ENCODE data around the gene ZNF581. TPM values are rescaled to one million over a fixed set of nuclear protein-coding genes. Genes with fewer than 3 reads are reported as not detected.

Gene ZNF581
- total and polyA plus RNA-seq, 4 donors: 2.1 to 7.3 (median 5.2) TPM

GRCh38 chr19:55655648-55656040 is 12.2 kb downstream of the ZNF581 start (continued):
- TF ChIP-seq, protein P1, sequence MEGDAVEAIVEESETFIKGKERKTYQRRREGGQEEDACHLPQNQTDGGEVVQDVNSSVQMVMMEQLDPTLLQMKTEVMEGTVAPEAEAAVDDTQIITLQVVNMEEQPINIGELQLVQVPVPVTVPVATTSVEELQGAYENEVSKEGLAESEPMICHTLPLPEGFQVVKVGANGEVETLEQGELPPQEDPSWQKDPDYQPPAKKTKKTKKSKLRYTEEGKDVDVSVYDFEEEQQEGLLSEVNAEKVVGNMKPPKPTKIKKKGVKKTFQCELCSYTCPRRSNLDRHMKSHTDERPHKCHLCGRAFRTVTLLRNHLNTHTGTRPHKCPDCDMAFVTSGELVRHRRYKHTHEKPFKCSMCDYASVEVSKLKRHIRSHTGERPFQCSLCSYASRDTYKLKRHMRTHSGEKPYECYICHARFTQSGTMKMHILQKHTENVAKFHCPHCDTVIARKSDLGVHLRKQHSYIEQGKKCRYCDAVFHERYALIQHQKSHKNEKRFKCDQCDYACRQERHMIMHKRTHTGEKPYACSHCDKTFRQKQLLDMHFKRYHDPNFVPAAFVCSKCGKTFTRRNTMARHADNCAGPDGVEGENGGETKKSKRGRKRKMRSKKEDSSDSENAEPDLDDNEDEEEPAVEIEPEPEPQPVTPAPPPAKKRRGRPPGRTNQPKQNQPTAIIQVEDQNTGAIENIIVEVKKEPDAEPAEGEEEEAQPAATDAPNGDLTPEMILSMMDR (IDR thresholded peaks at IDR 0.05; ENCODE audit: low read depth, low read length, missing input control): no peak
- no peak for TF ChIP-seq RAD21 (IDR thresholded peaks at IDR 0.05)
- TF ChIP-seq, protein P2, sequence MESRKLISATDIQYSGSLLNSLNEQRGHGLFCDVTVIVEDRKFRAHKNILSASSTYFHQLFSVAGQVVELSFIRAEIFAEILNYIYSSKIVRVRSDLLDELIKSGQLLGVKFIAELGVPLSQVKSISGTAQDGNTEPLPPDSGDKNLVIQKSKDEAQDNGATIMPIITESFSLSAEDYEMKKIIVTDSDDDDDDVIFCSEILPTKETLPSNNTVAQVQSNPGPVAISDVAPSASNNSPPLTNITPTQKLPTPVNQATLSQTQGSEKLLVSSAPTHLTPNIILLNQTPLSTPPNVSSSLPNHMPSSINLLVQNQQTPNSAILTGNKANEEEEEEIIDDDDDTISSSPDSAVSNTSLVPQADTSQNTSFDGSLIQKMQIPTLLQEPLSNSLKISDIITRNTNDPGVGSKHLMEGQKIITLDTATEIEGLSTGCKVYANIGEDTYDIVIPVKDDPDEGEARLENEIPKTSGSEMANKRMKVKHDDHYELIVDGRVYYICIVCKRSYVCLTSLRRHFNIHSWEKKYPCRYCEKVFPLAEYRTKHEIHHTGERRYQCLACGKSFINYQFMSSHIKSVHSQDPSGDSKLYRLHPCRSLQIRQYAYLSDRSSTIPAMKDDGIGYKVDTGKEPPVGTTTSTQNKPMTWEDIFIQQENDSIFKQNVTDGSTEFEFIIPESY (IDR thresholded peaks at IDR 0.05): no peak

- DNase-seq (ENCODE audit: low spot score): no peak
- Histone ChIP-seq H3K9ac (ENCODE audit: low read depth in 1 of 2, low read length in 2 of 2) (peak overlapping the region in 1 of 2 donors; percentile 74), H3K27me3 (ENCODE audit: control insufficient read depth in 4 of 4, insufficient read depth in 4 of 4, low read length in 3 of 4) (no peaks in the 10 kb centered on the region), H3K4me1 (ENCODE audit: control insufficient read depth in 4 of 4, insufficient read depth in 4 of 4, low read length in 3 of 4) (peaks cover 8 to 40% (median 36%) of the 10 kb centered on the region in 4 donors), H3K9me3 (ENCODE audit: control insufficient read depth in 4 of 4, low read length in 3 of 4) (no peaks in the 10 kb centered on the region), H3K36me3 (ENCODE audit: control insufficient read depth in 4 of 4, insufficient read depth in 3 of 4, low read depth in 1 of 4, low read length in 3 of 4) (peaks cover 1 to 14% (median 8%) of the 10 kb centered on the region in 4 donors), H3K27ac (ENCODE audit: low read depth in 1 of 2, low read length in 2 of 2) (no peak overlapping the region), H3K4me3 (ENCODE audit: low read depth in 1 of 3, low read length in 3 of 3) (peak overlapping the region; percentile 87 to 94 (median 89))
- TF ChIP-seq FOXA1 (IDR thresholded peaks at IDR 0.05): no peak
- TF ChIP-seq FOXA2 (IDR thresholded peaks at IDR 0.05): no peak
- TF ChIP-seq NR2F2 (IDR thresholded peaks at IDR 0.05): no peak
- no peak for TF ChIP-seq REST (IDR thresholded peaks at IDR 0.05)
- TF ChIP-seq, protein P3, sequence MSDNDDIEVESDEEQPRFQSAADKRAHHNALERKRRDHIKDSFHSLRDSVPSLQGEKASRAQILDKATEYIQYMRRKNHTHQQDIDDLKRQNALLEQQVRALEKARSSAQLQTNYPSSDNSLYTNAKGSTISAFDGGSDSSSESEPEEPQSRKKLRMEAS (IDR thresholded peaks at IDR 0.05): no peak
- TF ChIP-seq RAD21 (IDR thresholded peaks at IDR 0.05): no peak
- TF ChIP-seq SP1 (IDR thresholded peaks at IDR 0.05): no peak
- no peak for TF ChIP-seq TAF1 (conservative IDR thresholded peaks at IDR 0.05)
- no peak for TF ChIP-seq EGR1 (IDR thresholded peaks at IDR 0.05; ENCODE audit: low read depth in 2 of 2)
- no peak for TF ChIP-seq JUND (IDR thresholded peaks at IDR 0.05)
- 54% methylated on average over 7 of the region's 7 CpGs for WGBS
Observed at GRCh38 chr19:55656552-55656951, 13.1 kb downstream of the ZNF581 start.

DNA sequence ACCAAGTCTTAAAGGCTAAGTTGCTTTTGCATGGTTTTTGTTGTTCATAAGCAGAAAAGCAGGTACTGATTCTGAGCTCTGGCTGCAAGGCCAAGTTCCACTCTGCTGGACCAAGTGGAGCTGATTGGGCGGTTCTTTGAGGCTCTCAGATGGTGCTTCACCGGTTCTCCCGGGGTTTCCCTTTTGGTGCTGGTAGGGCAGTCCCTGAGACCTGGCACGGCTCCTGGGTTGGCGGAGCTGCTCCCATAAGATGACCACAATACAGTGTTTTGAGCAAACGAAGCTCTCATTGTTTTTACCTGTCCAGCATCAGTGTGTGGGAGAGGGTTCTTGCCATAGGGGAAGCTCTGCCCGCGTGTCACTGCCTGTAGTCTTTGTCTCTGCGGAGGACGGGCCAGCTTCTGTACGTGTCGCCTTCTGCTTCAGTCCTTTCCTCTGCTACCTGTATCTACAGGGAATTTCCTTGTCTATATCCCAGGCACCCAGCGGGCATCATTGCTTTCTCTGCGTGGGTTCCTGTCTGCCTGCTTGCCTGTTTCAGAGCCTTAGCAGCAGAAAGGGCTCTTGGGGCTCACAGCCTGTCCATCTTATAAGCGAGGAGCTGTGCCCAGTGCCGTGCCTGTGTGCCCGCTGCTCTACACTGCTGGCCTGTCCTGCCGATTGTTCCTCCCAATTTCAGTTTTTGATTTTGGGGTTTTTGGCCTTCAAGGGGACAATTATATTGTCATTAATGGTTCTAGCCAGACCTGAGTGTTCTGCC is 13.7 kb downstream of the ZNF581 start:
- 56% methylated on average over 18 of the region's 18 CpGs for WGBS
- Histone ChIP-seq H3K9me3 (ENCODE audit: control insufficient read depth in 4 of 4, low read length in 3 of 4) (no peaks in the 10 kb centered on the region), H3K4me1 (ENCODE audit: control insufficient read depth in 4 of 4, insufficient read depth in 4 of 4, low read length in 3 of 4) (peaks cover 8 to 40% (median 36%) of the 10 kb centered on the region in 4 donors), H3K27ac (ENCODE audit: low read depth in 1 of 2, low read length in 2 of 2) (no peak overlapping the region), H3K36me3 (ENCODE audit: control insufficient read depth in 4 of 4, insufficient read depth in 3 of 4, low read depth in 1 of 4, low read length in 3 of 4) (peaks cover 6 to 19% (median 11%) of the 10 kb centered on the region in 4 donors), H3K27me3 (ENCODE audit: control insufficient read depth in 4 of 4, insufficient read depth in 4 of 4, low read length in 3 of 4) (no peaks in the 10 kb centered on the region), H3K9ac (ENCODE audit: low read depth in 1 of 2, low read length in 2 of 2) (no peak overlapping the region), H3K4me3 (ENCODE audit: low read depth in 1 of 3, low read length in 3 of 3) (peak overlapping the region in 1 of 3 donors; percentile 8)
- TF ChIP-seq ATF3 (IDR thresholded peaks at IDR 0.05) (no peak), HNF4A (conservative IDR thresholded peaks at IDR 0.05) (no peak), JUND (IDR thresholded peaks at IDR 0.05) (no peak), TAF1 (conservative IDR thresholded peaks at IDR 0.05) (no peak)
- TF ChIP-seq, protein P1 (IDR thresholded peaks at IDR 0.05; ENCODE audit: low read depth, low read length, missing input control): no peak
- no peak for DNase-seq (ENCODE audit: low spot score)

Measured in liver (tissue), 9 donors.